Measurements from ENCODE around the gene ICAM5. TPM values are rescaled to one million over a fixed set of nuclear protein-coding genes. Genes with fewer than 3 reads are reported as not detected.

The ICAM5 gene
- polyA plus RNA-seq, 1 donor from 2014 or later: 4.1 TPM

DNA sequence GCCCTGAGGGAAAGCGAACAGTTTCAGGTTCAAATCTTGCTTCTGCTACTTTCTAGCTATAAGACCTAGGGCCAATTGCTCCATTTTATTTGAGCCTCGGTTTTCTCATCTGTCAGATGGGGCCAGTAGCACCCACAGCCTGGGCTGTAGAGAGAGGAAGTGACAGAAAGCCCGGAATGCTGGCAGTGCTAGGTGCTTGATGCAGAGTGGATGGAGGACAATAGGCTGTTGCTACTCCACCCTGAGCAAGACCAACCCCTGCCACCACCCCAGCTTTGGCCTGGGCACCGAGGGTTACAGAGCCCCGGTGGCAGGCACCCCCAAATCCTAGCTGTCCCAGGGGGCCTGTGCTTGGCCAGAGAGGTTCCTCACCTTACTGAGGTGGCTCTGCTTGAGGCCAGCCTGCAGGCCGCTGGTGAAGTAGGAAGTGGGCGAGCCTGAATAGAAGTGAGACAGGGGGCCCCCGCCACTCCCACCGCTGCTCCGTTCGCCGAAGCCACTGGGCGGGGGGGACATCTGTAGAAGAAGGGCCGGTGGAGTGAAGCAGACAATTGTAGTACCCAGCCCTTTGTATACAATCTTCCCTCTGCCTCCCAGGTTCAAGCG is 28.2 kb downstream of the ICAM5 start:
- Histone ChIP-seq H3F3A (ENCODE audit: insufficient read depth, low read length, poor library complexity, severe bottlenecking) (no peaks in the 10 kb centered on the region), H3K27me3 (ENCODE audit: insufficient read depth, low read depth, low read length) (no peaks in the 10 kb centered on the region), H3K27ac (ENCODE audit: low read length) (no peak overlapping the region), H3K79me2 (replicated peaks; ENCODE audit: insufficient read depth, low read length) (no peaks in the 10 kb centered on the region), H3K36me3 (ENCODE audit: insufficient read depth, low read length) (no peaks in the 10 kb centered on the region), H3K9me3 (ENCODE audit: low read length) (no peaks in the 10 kb centered on the region), H4K20me1 (ENCODE audit: insufficient read depth) (no peaks in the 10 kb centered on the region), H3K4me2 (ENCODE audit: low read length) (no peak overlapping the region), H3K9me2 (ENCODE audit: insufficient read depth, low read length) (no peaks in the 10 kb centered on the region), H3K9ac (ENCODE audit: low read length) (no peak overlapping the region), H2AFZ (ENCODE audit: low read depth, low read length) (no peak overlapping the region), H3K4me3 (ENCODE audit: low read length) (no peak overlapping the region)
- TF ChIP-seq POLR2AphosphoS5 (IDR thresholded peaks at IDR 0.05) (no peak), EP300 (conservative IDR thresholded peaks at IDR 0.05; ENCODE audit: poor library complexity, severe bottlenecking) (no peak), EZH2 (IDR thresholded peaks at IDR 0.05; ENCODE audit: borderline replicate concordance, insufficient read depth, low read length, poor library complexity, severe bottlenecking) (no peak), MXI1 (conservative IDR thresholded peaks at IDR 0.05; ENCODE audit: poor library complexity, severe bottlenecking) (no peak), RAD21 (conservative IDR thresholded peaks at IDR 0.05) (no peak), SMC3 (conservative IDR thresholded peaks at IDR 0.05; ENCODE audit: poor library complexity) (no peak), TAF1 (IDR thresholded peaks at IDR 0.05; ENCODE audit: low read depth) (no peak)
- TF ChIP-seq, protein P1, sequence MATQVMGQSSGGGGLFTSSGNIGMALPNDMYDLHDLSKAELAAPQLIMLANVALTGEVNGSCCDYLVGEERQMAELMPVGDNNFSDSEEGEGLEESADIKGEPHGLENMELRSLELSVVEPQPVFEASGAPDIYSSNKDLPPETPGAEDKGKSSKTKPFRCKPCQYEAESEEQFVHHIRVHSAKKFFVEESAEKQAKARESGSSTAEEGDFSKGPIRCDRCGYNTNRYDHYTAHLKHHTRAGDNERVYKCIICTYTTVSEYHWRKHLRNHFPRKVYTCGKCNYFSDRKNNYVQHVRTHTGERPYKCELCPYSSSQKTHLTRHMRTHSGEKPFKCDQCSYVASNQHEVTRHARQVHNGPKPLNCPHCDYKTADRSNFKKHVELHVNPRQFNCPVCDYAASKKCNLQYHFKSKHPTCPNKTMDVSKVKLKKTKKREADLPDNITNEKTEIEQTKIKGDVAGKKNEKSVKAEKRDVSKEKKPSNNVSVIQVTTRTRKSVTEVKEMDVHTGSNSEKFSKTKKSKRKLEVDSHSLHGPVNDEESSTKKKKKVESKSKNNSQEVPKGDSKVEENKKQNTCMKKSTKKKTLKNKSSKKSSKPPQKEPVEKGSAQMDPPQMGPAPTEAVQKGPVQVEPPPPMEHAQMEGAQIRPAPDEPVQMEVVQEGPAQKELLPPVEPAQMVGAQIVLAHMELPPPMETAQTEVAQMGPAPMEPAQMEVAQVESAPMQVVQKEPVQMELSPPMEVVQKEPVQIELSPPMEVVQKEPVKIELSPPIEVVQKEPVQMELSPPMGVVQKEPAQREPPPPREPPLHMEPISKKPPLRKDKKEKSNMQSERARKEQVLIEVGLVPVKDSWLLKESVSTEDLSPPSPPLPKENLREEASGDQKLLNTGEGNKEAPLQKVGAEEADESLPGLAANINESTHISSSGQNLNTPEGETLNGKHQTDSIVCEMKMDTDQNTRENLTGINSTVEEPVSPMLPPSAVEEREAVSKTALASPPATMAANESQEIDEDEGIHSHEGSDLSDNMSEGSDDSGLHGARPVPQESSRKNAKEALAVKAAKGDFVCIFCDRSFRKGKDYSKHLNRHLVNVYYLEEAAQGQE (IDR thresholded peaks at IDR 0.05; ENCODE audit: borderline replicate concordance): no peak
- TF ChIP-seq, protein P2, sequence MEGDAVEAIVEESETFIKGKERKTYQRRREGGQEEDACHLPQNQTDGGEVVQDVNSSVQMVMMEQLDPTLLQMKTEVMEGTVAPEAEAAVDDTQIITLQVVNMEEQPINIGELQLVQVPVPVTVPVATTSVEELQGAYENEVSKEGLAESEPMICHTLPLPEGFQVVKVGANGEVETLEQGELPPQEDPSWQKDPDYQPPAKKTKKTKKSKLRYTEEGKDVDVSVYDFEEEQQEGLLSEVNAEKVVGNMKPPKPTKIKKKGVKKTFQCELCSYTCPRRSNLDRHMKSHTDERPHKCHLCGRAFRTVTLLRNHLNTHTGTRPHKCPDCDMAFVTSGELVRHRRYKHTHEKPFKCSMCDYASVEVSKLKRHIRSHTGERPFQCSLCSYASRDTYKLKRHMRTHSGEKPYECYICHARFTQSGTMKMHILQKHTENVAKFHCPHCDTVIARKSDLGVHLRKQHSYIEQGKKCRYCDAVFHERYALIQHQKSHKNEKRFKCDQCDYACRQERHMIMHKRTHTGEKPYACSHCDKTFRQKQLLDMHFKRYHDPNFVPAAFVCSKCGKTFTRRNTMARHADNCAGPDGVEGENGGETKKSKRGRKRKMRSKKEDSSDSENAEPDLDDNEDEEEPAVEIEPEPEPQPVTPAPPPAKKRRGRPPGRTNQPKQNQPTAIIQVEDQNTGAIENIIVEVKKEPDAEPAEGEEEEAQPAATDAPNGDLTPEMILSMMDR (IDR thresholded peaks at IDR 0.05; ENCODE audit: poor library complexity, severe bottlenecking): no peak

DNA sequence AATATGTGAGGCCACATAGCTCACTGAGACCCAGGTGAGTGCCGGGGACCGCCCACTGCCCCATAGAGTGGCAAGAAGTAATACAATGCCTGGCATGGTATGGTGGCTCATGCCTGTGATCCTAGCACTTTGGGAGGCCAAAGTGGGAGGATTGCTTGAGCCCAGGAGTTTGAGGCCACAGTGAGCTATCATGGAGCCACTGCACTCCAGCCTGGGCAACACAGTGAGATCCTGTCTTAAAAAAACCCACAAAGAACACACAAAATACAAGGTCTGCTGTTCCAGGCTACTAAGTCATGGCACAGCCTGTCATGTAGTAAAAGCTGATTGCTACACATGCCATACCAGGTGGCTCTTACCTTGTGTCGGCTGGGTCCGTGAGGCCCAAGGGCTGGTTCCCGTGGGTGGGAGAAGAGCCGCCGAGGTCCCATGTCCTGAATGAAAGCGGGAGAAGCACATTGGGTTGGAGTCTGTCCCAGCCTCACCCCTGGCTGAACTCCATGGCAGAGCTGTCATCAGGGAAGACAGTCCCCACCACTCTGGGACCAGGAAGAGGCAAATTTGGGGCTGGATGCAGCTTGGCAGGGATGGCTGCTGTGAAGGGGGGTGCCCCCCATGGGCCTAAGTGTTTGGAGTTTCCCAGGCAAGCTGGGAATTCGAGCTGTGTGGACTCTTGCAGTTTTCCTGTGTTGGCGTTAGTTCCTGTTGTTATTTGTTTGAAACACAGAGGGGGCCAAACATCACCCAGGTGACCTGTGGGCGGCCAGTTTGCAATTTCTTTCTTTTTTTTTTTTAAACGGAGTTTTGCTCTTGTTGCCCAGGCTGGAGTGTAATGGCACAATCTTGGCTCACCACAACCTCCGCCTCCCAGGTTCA is 29.3 kb downstream of the ICAM5 start:
- no peaks in the 10 kb centered on the region for H3K36me3 ChIP-seq (ENCODE audit: insufficient read depth, low read length)
- no peak overlapping the region for H3K4me3 ChIP-seq (ENCODE audit: low read length)
- no peaks in the 10 kb centered on the region for H4K20me1 ChIP-seq (ENCODE audit: insufficient read depth)
- H2AFZ ChIP-seq (ENCODE audit: low read depth, low read length): no peak overlapping the region
- H3K4me2 ChIP-seq (ENCODE audit: low read length): no peak overlapping the region
- H3K79me2 ChIP-seq (replicated peaks; ENCODE audit: insufficient read depth, low read length): no peaks in the 10 kb centered on the region
- H3K27ac ChIP-seq (ENCODE audit: low read length): no peak overlapping the region
- H3K9ac ChIP-seq (ENCODE audit: low read length): no peak overlapping the region
- no peaks in the 10 kb centered on the region for H3K9me2 ChIP-seq (ENCODE audit: insufficient read depth, low read length)
- TF ChIP-seq TAF1 (IDR thresholded peaks at IDR 0.05; ENCODE audit: low read depth): no peak
- TF ChIP-seq EZH2 (IDR thresholded peaks at IDR 0.05; ENCODE audit: borderline replicate concordance, insufficient read depth, low read length, poor library complexity, severe bottlenecking): no peak
- TF ChIP-seq, protein P1 (IDR thresholded peaks at IDR 0.05; ENCODE audit: borderline replicate concordance): no peak
- TF ChIP-seq, protein P2 (IDR thresholded peaks at IDR 0.05; ENCODE audit: poor library complexity, severe bottlenecking): no peak
- no peak for TF ChIP-seq POLR2AphosphoS5 (IDR thresholded peaks at IDR 0.05)
- TF ChIP-seq RAD21 (conservative IDR thresholded peaks at IDR 0.05): no peak
- TF ChIP-seq SMC3 (conservative IDR thresholded peaks at IDR 0.05; ENCODE audit: poor library complexity): no peak
- TF ChIP-seq MXI1 (conservative IDR thresholded peaks at IDR 0.05; ENCODE audit: poor library complexity, severe bottlenecking): no peak
- no peak for TF ChIP-seq EP300 (conservative IDR thresholded peaks at IDR 0.05; ENCODE audit: poor library complexity, severe bottlenecking)
- no peaks in the 10 kb centered on the region for H3K9me3 ChIP-seq (ENCODE audit: low read length)
- no peaks in the 10 kb centered on the region for H3F3A ChIP-seq (ENCODE audit: insufficient read depth, low read length, poor library complexity, severe bottlenecking)
- H3K27me3 ChIP-seq (ENCODE audit: insufficient read depth, low read depth, low read length): no peaks in the 10 kb centered on the region
